A673 (cell line): Measurements from ENCODE around the gene SLC12A3. TPM values are rescaled to one million over a fixed set of nuclear protein-coding genes. Genes with fewer than 3 reads are reported as not detected.

ENCODE experiments used
- BruUV-seq: library from RNA; stranded (reverse); fragments of 400-500 nt; replicated peaks from 2 replicates; lab custom pipeline; 2021; lab: Mats Ljungman, UMichigan
- CTCF ChIA-PET: fragments of 300-600 bp; sonication (Branson Sonifier 250); formaldehyde crosslinking; loops from one replicate; lab custom pipeline; 2022; ENCODE audit warnings: antibody characterized with exemption; lab: Charles Lee
- POLR2A ChIA-PET: fragments of 300-600 bp; sonication (Branson Sonifier 250); formaldehyde crosslinking; loops from one replicate; lab custom pipeline; 2022; ENCODE audit warnings: antibody characterized with exemption; ENCODE audit not compliant: low non-redundant PET; lab: Charles Lee
- DNase-seq: peaks from one replicate; pipeline ENCODE4 v3.0.0-alpha.2; 2015; ENCODE audit warnings: low spot score
- H3K27ac ChIP-seq: fragments of 200-600 bp; sonication (generic); 2 replicates; pipeline ENCODE4 v1.5.1; 2016; ENCODE audit warnings: mixed run types, low read depth, mild to moderate bottlenecking, mixed read lengths, antibody characterized with exemption, low read length; ENCODE audit not compliant: poor library complexity, severe bottlenecking
- H3K27me3 ChIP-seq: fragments of 200-600 bp; sonication (generic); replicated peaks from 2 replicates; pipeline ENCODE4 v1.6.1; 2017; ENCODE audit warnings: mixed run types, low read depth, mild to moderate bottlenecking, mixed read lengths, antibody characterized with exemption, low read length; ENCODE audit not compliant: insufficient read depth, poor library complexity
- H3K36me3 ChIP-seq: fragments of 200-600 bp; sonication (generic); 2 replicates; pipeline ENCODE4 v1.6.1; 2016; ENCODE audit warnings: mixed run types, mild to moderate bottlenecking, mixed read lengths, antibody characterized with exemption, low read length; ENCODE audit not compliant: insufficient read depth, poor library complexity, severe bottlenecking
- H3K4me1 ChIP-seq: fragments of 200-600 bp; sonication (generic); 2 replicates; pipeline ENCODE4 v1.6.1; 2017; ENCODE audit warnings: mixed run types, mild to moderate bottlenecking, mixed read lengths, antibody characterized with exemption, low read length; ENCODE audit not compliant: insufficient read depth, poor library complexity, severe bottlenecking
- H3K4me3 ChIP-seq: fragments of 200-600 bp; sonication (generic); 2 replicates; pipeline ENCODE4 v1.5.1; 2016; ENCODE audit warnings: low read depth, mixed run types, mild to moderate bottlenecking, mixed read lengths, low read length; ENCODE audit not compliant: poor library complexity, severe bottlenecking
- H3K9me3 ChIP-seq: fragments of 200-600 bp; sonication (generic); 2 replicates; pipeline ENCODE4 v1.6.1; 2016; ENCODE audit warnings: mixed run types, low read depth, mild to moderate bottlenecking, mixed read lengths, antibody characterized with exemption, low read length; ENCODE audit not compliant: poor library complexity, severe bottlenecking
- EZH2 ChIP-seq: fragments of 200-600 bp; sonication (generic); IDR thresholded peaks from 2 replicates; pipeline ENCODE4 v1.6.1; 2017; ENCODE audit warnings: borderline replicate concordance, low read depth, mild to moderate bottlenecking, mixed read lengths, antibody characterized with exemption, low read length; ENCODE audit not compliant: poor library complexity, severe bottlenecking
- intact Hi-C: fragments of 100-400 bp; cut with micrococcal nuclease; formaldehyde crosslinking; loops from one replicate; pipeline ENCODE4 v1.10.0; 2022; ENCODE audit not compliant: unreplicated experiment
- total RNA-seq: library from RNA; stranded (reverse); gene quantifications from 2 replicates; pipeline ENCODE4 v1.2.3, GENCODE V29; 2021
- TF ChIP-seq, protein P1 (sequence below): fragments of 300-800, 200-600 bp; sonication (generic); conservative IDR thresholded peaks from 2 replicates; pipeline ENCODE4 v1.5.1; 2017; ENCODE audit warnings: low read depth, mild to moderate bottlenecking, antibody characterized with exemption, low read length, moderate library complexity, mixed read lengths

The SLC12A3 gene
- total RNA-seq, 1 experiment from 2014 or later, result not detected

GRCh38 chr16:56888806-56889205 is 23.8 kb downstream of the SLC12A3 start:
- Histone ChIP-seq H3K4me3 (no peak overlapping the region), H3K4me1 (no peaks in the 10 kb centered on the region), H3K27ac (no peak overlapping the region), H3K9me3 (no peaks in the 10 kb centered on the region), H3K27me3 (no peaks in the 10 kb centered on the region), H3K36me3 (no peaks in the 10 kb centered on the region)
- TF ChIP-seq EZH2, result no peak
- TF ChIP-seq, protein P1, sequence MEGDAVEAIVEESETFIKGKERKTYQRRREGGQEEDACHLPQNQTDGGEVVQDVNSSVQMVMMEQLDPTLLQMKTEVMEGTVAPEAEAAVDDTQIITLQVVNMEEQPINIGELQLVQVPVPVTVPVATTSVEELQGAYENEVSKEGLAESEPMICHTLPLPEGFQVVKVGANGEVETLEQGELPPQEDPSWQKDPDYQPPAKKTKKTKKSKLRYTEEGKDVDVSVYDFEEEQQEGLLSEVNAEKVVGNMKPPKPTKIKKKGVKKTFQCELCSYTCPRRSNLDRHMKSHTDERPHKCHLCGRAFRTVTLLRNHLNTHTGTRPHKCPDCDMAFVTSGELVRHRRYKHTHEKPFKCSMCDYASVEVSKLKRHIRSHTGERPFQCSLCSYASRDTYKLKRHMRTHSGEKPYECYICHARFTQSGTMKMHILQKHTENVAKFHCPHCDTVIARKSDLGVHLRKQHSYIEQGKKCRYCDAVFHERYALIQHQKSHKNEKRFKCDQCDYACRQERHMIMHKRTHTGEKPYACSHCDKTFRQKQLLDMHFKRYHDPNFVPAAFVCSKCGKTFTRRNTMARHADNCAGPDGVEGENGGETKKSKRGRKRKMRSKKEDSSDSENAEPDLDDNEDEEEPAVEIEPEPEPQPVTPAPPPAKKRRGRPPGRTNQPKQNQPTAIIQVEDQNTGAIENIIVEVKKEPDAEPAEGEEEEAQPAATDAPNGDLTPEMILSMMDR, result no peak
- BruUV-seq, result no TSS peak
- CTCF ChIA-PET, result no interaction called here
- DNase-seq, result no peak
- intact Hi-C loops, result no loop called here
- POLR2A ChIA-PET, result no interaction called here

DNA sequence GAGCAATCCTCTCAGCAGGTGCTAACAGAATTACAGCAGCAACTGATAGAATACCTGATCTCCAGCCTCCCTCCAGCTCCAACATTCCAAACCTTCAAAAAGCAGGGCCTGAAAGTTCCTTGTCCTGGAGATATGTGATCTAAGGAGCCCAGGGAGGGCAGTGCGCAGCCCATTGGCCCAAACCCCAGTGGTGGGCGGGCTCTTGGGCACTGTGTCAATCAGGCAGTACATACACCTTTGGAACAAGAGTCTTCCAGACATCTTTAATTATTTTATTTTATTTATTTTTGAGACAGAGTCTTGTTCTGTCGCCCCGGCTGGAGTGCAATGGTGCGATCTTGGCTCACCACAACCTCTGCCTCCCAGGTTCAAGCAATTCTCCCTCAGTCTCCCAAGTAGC is 24.2 kb downstream of the SLC12A3 start:
- no peak overlapping the region for H3K4me3 ChIP-seq
- POLR2A ChIA-PET, result no interaction called here
- intact Hi-C loops, result no loop called here

GRCh38 chr16:56891685-56892084 is 26.7 kb downstream of the SLC12A3 start:
- TF ChIP-seq, protein P1, result no peak
- TF ChIP-seq EZH2, result no peak
- H3K36me3 ChIP-seq, result no peaks in the 10 kb centered on the region
- ChIA-PET CTCF (interaction anchor here (0.6 kb wide), 1 partner anchor 627 kb away, joined by 3 read pairs; no protein-coding TSS in a partner anchor), POLR2A (no interaction called here)
- no peaks in the 10 kb centered on the region for H3K4me1 ChIP-seq
- no peaks in the 10 kb centered on the region for H3K9me3 ChIP-seq
- no TSS peak for BruUV-seq
- intact Hi-C loops, result no loop called here
- H3K4me3 ChIP-seq, result no peak overlapping the region
- no peak for DNase-seq
- H3K27me3 ChIP-seq, result no peaks in the 10 kb centered on the region
- no peak overlapping the region for H3K27ac ChIP-seq

More for the DNA sequence above, 24.2 kb downstream of the SLC12A3 start:
- CTCF ChIA-PET, result no interaction called here
- H3K27me3 ChIP-seq, result no peaks in the 10 kb centered on the region
- TF ChIP-seq, protein P1, result no peak
- no peak for TF ChIP-seq EZH2
- no peaks in the 10 kb centered on the region for H3K9me3 ChIP-seq
- DNase-seq, result no peak
- H3K27ac ChIP-seq, result no peak overlapping the region
- BruUV-seq, result no TSS peak
- no peaks in the 10 kb centered on the region for H3K4me1 ChIP-seq
- H3K36me3 ChIP-seq, result no peaks in the 10 kb centered on the region
